Endothelial cell of umbilical vein (primary cell): ENCODE measurements around the gene CRYL1. TPM values are rescaled to one million over a fixed set of nuclear protein-coding genes. Genes with fewer than 3 reads are reported as not detected.

Source experiments
- BruUV-seq: library from RNA; stranded (reverse); fragments of 400-500 nt; replicated peaks from 2 replicates; lab custom pipeline; 2021; lab: Mats Ljungman, UMichigan
- CTCF ChIA-PET: fragments of 300-600, 350-600 bp; sonication (Branson Sonifier 250); formaldehyde crosslinking; loops from one replicate; lab custom pipeline; 2021; ENCODE audit warnings: antibody characterized with exemption, inconsistent platforms; lab: Charles Lee
- POLR2A ChIA-PET: fragments of 300-600, 350-600 bp; sonication (Branson Sonifier 250); formaldehyde crosslinking; loops from one replicate; lab custom pipeline; 2021; ENCODE audit warnings: antibody characterized with exemption, inconsistent platforms; lab: Charles Lee
- DNase-seq: peaks from one replicate; pipeline ENCODE4 v3.0.0-alpha.2; 2011; ENCODE audit warnings: low read depth, low spot score
- FAIRE-seq: peaks from 2 replicates; lab custom pipeline; 2011; peaks lifted over from hg19 to GRCh38; lab: Jason Lieb, UNC
- H2AFZ ChIP-seq: 2 replicates; pipeline ENCODE4 v1.6.0; 2012; ENCODE audit warnings: low read depth, low read length, control low read depth, inconsistent platforms
- H3K27ac ChIP-seq: 2 replicates; pipeline ENCODE4 v1.5.1; 2011; ENCODE audit warnings: low read depth, mild to moderate bottlenecking, control low read depth, low read length, moderate library complexity; ENCODE audit not compliant: insufficient read depth
- H3K27me3 ChIP-seq, 2 experiments: 2 replicates each; pipeline versions ENCODE4 v1.6.0 to v1.6.1; 2011; ENCODE audit warnings: low read length in 2 of 2, mixed read lengths in 1 of 2; ENCODE audit not compliant: control insufficient read depth in 2 of 2, insufficient read depth in 2 of 2
- H3K36me3 ChIP-seq, 2 experiments: 2 replicates in 1 of 2; 3 replicates in 1 of 2; pipeline ENCODE4 v1.5.1; 2011; ENCODE audit warnings: low read length in 2 of 2, mild to moderate bottlenecking in 1 of 2, moderate library complexity in 1 of 2; ENCODE audit not compliant: control insufficient read depth in 2 of 2, insufficient read depth in 2 of 2; ENCODE audit errors: extremely low read depth in 1 of 2
- H3K4me1 ChIP-seq: 3 replicates; pipeline ENCODE4 v1.5.1; 2011; ENCODE audit warnings: mild to moderate bottlenecking, low read length; ENCODE audit not compliant: control insufficient read depth, insufficient read depth; ENCODE audit errors: extremely low read depth
- H3K4me2 ChIP-seq: 2 replicates; pipeline ENCODE4 v1.6.1; 2011; ENCODE audit warnings: low read length, control low read depth, mixed read lengths; ENCODE audit not compliant: insufficient read depth
- H3K4me3 ChIP-seq, 3 experiments: fragments of 200-600 bp in 1 of 3; sonication (generic), shearing (Covaris generic) in 1 of 3; replicated peaks in 1 of 3; 2 replicates each; pipeline ENCODE4 v1.5.1; 2011 to 2016; ENCODE audit warnings: control low read depth in 3 of 3, low read length in 3 of 3, mild to moderate bottlenecking in 2 of 3, inconsistent platforms in 1 of 3, low read depth in 1 of 3, moderate library complexity in 1 of 3; ENCODE audit not compliant: insufficient read depth in 1 of 3
- H3K79me2 ChIP-seq: 2 replicates; pipeline ENCODE4 v1.6.0; 2012; ENCODE audit warnings: low read length, inconsistent platforms; ENCODE audit not compliant: control insufficient read depth, insufficient read depth
- H3K9ac ChIP-seq: replicated peaks from 2 replicates; pipeline ENCODE3; 2011; ENCODE audit warnings: low read length, control low read depth; ENCODE audit not compliant: insufficient read depth; ENCODE audit errors: extremely low read depth
- H3K9me1 ChIP-seq: replicated peaks from 3 replicates; pipeline ENCODE4 v1.6.0; 2011; ENCODE audit warnings: mild to moderate bottlenecking, low read length; ENCODE audit not compliant: control insufficient read depth, insufficient read depth; ENCODE audit errors: extremely low read depth
- H3K9me3 ChIP-seq: replicated peaks from 2 replicates; pipeline ENCODE4 v1.5.1; 2012; ENCODE audit warnings: low read length, inconsistent platforms; ENCODE audit not compliant: control insufficient read depth, insufficient read depth
- H4K20me1 ChIP-seq: replicated peaks from 2 replicates; pipeline ENCODE3; 2011; ENCODE audit warnings: mild to moderate bottlenecking, low read length; ENCODE audit not compliant: control insufficient read depth, insufficient read depth; ENCODE audit errors: extremely low read depth
- EZH2 ChIP-seq: IDR thresholded peaks from 2 replicates; pipeline ENCODE4 v1.6.1; 2012; ENCODE audit warnings: borderline replicate concordance, low read depth, mild to moderate bottlenecking, moderate library complexity, low read length, inconsistent platforms; ENCODE audit not compliant: severe bottlenecking
- FOS ChIP-seq: IDR thresholded peaks from 2 replicates; pipeline ENCODE4 v1.6.1; 2011; ENCODE audit warnings: mild to moderate bottlenecking, low read length, moderate library complexity, borderline replicate concordance; ENCODE audit not compliant: insufficient read depth
- JUN ChIP-seq: IDR thresholded peaks from 2 replicates; pipeline ENCODE4 v1.6.1; 2011; ENCODE audit warnings: borderline replicate concordance, low read depth; ENCODE audit not compliant: insufficient read length, insufficient read depth
- POLR2AphosphoS5 ChIP-seq: IDR thresholded peaks from 2 replicates; pipeline ENCODE4 v1.6.1; 2012; ENCODE audit warnings: low read depth, mild to moderate bottlenecking, control low read depth, low read length, moderate library complexity; ENCODE audit not compliant: insufficient read depth
- dilution Hi-C: fragments of 300-500 bp; cut with MboI; formaldehyde crosslinking; loops from one replicate; pipeline ENCODE4 v1.15.0; 2019; ENCODE audit warnings: low sequenced_read_pairs; ENCODE audit not compliant: extremely low pct_ligation_motif_present
- intact Hi-C: fragments of 100-400 bp; cut with micrococcal nuclease; formaldehyde crosslinking; loops from one replicate; pipeline ENCODE4 v1.10.0; 2022
- polyA plus RNA-seq, 4 experiments: library from polyadenylated mRNA; depleted of rRNA in 3 of 4; stranded (reverse) in 3 of 4; unstranded in 1 of 4; fragments of >200 nt; gene quantifications; 2 replicates each; pipeline versions ENCODE4 v1.2.1 to v1.2.3, GENCODE V29; 2011 to 2012; ENCODE audit warnings: missing spikeins in 1 of 4
- total RNA-seq: library from RNA; stranded (reverse); gene quantifications from 2 replicates; pipeline ENCODE4 v1.2.3, GENCODE V29; 2021

Gene CRYL1
- total and polyA plus RNA-seq, 2 donors (not counting 3 experiments of a cell fraction or from before 2014, with no cell fraction given): 13.9 to 39.0 TPM

- H3K79me2 ChIP-seq: no peaks in the 10 kb centered on the region
- H3K27me3 ChIP-seq: peaks cover 14 to 27% of the 10 kb centered on the region in 2 experiments
- no peaks in the 10 kb centered on the region for H3K36me3 ChIP-seq
- H3K9me1 ChIP-seq: no peaks in the 10 kb centered on the region
- H4K20me1 ChIP-seq: no peaks in the 10 kb centered on the region
- ChIA-PET POLR2A (no interaction called here), CTCF (interaction anchor here (0.6 kb wide), 1 partner anchor 219 kb away, joined by 3 read pairs; no protein-coding TSS in a partner anchor)
- no peak for FAIRE-seq
- intact Hi-C loops: no loop called here
- DNase-seq: no peak
- dilution Hi-C loops: no loop called here
- H3K9me3 ChIP-seq: no peaks in the 10 kb centered on the region
- BruUV-seq: no TSS peak
- H3K4me2 ChIP-seq: no peak overlapping the region
- no peak overlapping the region for H3K4me3 ChIP-seq
- no peak for TF ChIP-seq FOS
- no peak for TF ChIP-seq POLR2AphosphoS5
- TF ChIP-seq EZH2: no peak
- H3K27ac ChIP-seq: no peak overlapping the region
- H3K9ac ChIP-seq: no peak overlapping the region
- no peaks in the 10 kb centered on the region for H3K4me1 ChIP-seq
- H2AFZ ChIP-seq: no peak overlapping the region
Observed at GRCh38 chr13:20416223-20416745, 109.4 kb downstream of the CRYL1 start.

- CTCF ChIA-PET: no interaction called here
- intact Hi-C loops: no loop called here
Observed at GRCh38 chr13:20415694-20416107, 110.0 kb downstream of the CRYL1 start.

More at GRCh38 chr13:20415694-20416107, 110.0 kb downstream of the CRYL1 start:
- Histone ChIP-seq H3K27ac (no peak overlapping the region), H2AFZ (no peak overlapping the region), H4K20me1 (no peaks in the 10 kb centered on the region), H3K9me1 (no peaks in the 10 kb centered on the region), H3K79me2 (no peaks in the 10 kb centered on the region), H3K9me3 (no peaks in the 10 kb centered on the region), H3K36me3 (no peaks in the 10 kb centered on the region), H3K4me3 (no peak overlapping the region), H3K27me3 (peaks cover 14 to 27% of the 10 kb centered on the region in 2 experiments), H3K4me1 (no peaks in the 10 kb centered on the region), H3K4me2 (no peak overlapping the region), H3K9ac (no peak overlapping the region)
- dilution Hi-C loops: no loop called here
- DNase-seq (no peak), FAIRE-seq (no peak)
- TF ChIP-seq JUN (no peak), FOS (no peak)
- POLR2A ChIA-PET: no interaction called here
- no TSS peak for BruUV-seq
